Caco-2 (cell line): Measurements from ENCODE around the gene STX8. TPM values are rescaled to one million over a fixed set of nuclear protein-coding genes. Genes with fewer than 3 reads are reported as not detected.

Experiments used
- BruUV-seq: library from RNA; stranded (reverse); fragments of 400-500 nt; replicated peaks from 2 replicates; lab custom pipeline; 2021; lab: Mats Ljungman, UMichigan
- CTCF ChIA-PET: fragments of 300-600 bp; sonication (Branson Sonifier 250); formaldehyde crosslinking; loops from one replicate; lab custom pipeline; 2022; ENCODE audit warnings: antibody characterized with exemption; lab: Charles Lee
- POLR2A ChIA-PET: fragments of 300-600 bp; sonication (Branson Sonifier 250); formaldehyde crosslinking; loops from one replicate; lab custom pipeline; 2022; ENCODE audit warnings: antibody characterized with exemption; lab: Charles Lee
- DNase-seq, 2 experiments: peaks; one replicate each; pipeline versions ENCODE4 v3.0.0 to v3.0.0-alpha.2; 2020 to 2022
- H3K27me3 ChIP-seq: replicated peaks from 2 replicates; pipeline ENCODE4 v1.6.0; 2011; ENCODE audit warnings: low read length; ENCODE audit not compliant: control insufficient read depth, insufficient read depth
- H3K36me3 ChIP-seq: 2 replicates; pipeline ENCODE4 v1.5.1; 2011; ENCODE audit warnings: low read length; ENCODE audit not compliant: control insufficient read depth, insufficient read depth
- H3K4me1 ChIP-seq: fragments of 250-450 bp; sonication (Bioruptor Pico); 2 replicates; pipeline ENCODE4 v1.5.1; 2020; ENCODE audit warnings: mild to moderate bottlenecking
- H3K4me3 ChIP-seq: 2 replicates; pipeline ENCODE4 v1.5.1; 2011; ENCODE audit warnings: low read depth, mild to moderate bottlenecking, control low read depth, low read length
- H3K9me3 ChIP-seq: fragments of 250-450 bp; sonication (Bioruptor Pico); 2 replicates; pipeline ENCODE4 v1.5.1; 2020; ENCODE audit warnings: mild to moderate bottlenecking, moderate library complexity
- H3K27ac Mint-ChIP-seq: one replicate; pipeline ENCODE4 v1.8.0; 2022; ENCODE audit warnings: mixed read lengths; ENCODE audit not compliant: unreplicated experiment
- H3K27me3 Mint-ChIP-seq: one replicate; pipeline ENCODE4 v1.8.0; 2022; ENCODE audit warnings: mixed read lengths; ENCODE audit not compliant: insufficient read depth, unreplicated experiment
- H3K36me3 Mint-ChIP-seq: one replicate; pipeline ENCODE4 v1.8.0; 2022; ENCODE audit warnings: mild to moderate bottlenecking, mixed read lengths; ENCODE audit not compliant: insufficient read depth, unreplicated experiment
- H3K4me1 Mint-ChIP-seq: one replicate; pipeline ENCODE4 v1.8.0; 2022; ENCODE audit warnings: low read depth, mixed read lengths; ENCODE audit not compliant: unreplicated experiment
- H3K4me3 Mint-ChIP-seq: one replicate; pipeline ENCODE4 v1.8.0; 2022; ENCODE audit warnings: mild to moderate bottlenecking, moderate library complexity, mixed read lengths; ENCODE audit not compliant: unreplicated experiment
- H3K9me3 Mint-ChIP-seq: one replicate; pipeline ENCODE4 v1.8.0; 2022; ENCODE audit warnings: mixed read lengths; ENCODE audit not compliant: unreplicated experiment
- intact Hi-C: fragments of 100-400 bp; cut with micrococcal nuclease; formaldehyde crosslinking; loops from one replicate; pipeline ENCODE4 v1.10.0; 2022; ENCODE audit not compliant: unreplicated experiment
- total RNA-seq: library from RNA; stranded (reverse); gene quantifications from 2 replicates; pipeline ENCODE4 v1.2.3, GENCODE V29; 2022
- TF ChIP-seq, protein P1 (sequence below), 2 experiments: fragments of 200-600 bp in 1 of 2; IDR thresholded peaks; 1 replicate in 1 of 2; 2 replicates in 1 of 2; pipeline versions ENCODE4 v1.5.1 to v1.8.0; 2011 to 2022; ENCODE audit warnings: antibody characterized with exemption in 1 of 2, control low read depth in 1 of 2, inconsistent platforms in 1 of 2, low read depth in 1 of 2, low read length in 1 of 2, mild to moderate bottlenecking in 1 of 2, moderate library complexity in 1 of 2; ENCODE audit not compliant: insufficient read depth in 1 of 2, severe bottlenecking in 1 of 2, unreplicated experiment in 1 of 2

The STX8 gene
- total RNA-seq, 1 experiment from 2014 or later, result 22.6 TPM

- intact Hi-C loops, result no loop called here
- TF ChIP-seq, protein P1, sequence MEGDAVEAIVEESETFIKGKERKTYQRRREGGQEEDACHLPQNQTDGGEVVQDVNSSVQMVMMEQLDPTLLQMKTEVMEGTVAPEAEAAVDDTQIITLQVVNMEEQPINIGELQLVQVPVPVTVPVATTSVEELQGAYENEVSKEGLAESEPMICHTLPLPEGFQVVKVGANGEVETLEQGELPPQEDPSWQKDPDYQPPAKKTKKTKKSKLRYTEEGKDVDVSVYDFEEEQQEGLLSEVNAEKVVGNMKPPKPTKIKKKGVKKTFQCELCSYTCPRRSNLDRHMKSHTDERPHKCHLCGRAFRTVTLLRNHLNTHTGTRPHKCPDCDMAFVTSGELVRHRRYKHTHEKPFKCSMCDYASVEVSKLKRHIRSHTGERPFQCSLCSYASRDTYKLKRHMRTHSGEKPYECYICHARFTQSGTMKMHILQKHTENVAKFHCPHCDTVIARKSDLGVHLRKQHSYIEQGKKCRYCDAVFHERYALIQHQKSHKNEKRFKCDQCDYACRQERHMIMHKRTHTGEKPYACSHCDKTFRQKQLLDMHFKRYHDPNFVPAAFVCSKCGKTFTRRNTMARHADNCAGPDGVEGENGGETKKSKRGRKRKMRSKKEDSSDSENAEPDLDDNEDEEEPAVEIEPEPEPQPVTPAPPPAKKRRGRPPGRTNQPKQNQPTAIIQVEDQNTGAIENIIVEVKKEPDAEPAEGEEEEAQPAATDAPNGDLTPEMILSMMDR (IDR thresholded peaks at IDR 0.05; ENCODE audit: insufficient read depth in 1 of 2, low read depth in 1 of 2, low read length in 1 of 2, severe bottlenecking in 1 of 2, unreplicated experiment in 1 of 2), result no peak
- Histone ChIP-seq H3K4me1 (no peaks in the 10 kb centered on the region), H3K27me3 (no peaks in the 10 kb centered on the region), H3K9me3 (no peaks in the 10 kb centered on the region), H3K4me3 (no peak overlapping the region), H3K36me3 (no peaks in the 10 kb centered on the region)
- Mint-ChIP-seq H3K4me1 (no peaks in the 10 kb centered on the region), H3K27ac (no peak overlapping the region), H3K4me3 (no peak overlapping the region), H3K27me3 (no peaks in the 10 kb centered on the region), H3K9me3 (no peaks in the 10 kb centered on the region), H3K36me3 (no peaks in the 10 kb centered on the region)
- ChIA-PET CTCF (no interaction called here), POLR2A (no interaction called here)
- BruUV-seq, result no TSS peak
- DNase-seq, result no peak
These were observed 336.3 kb downstream of the STX8 start for GRCh38 chr17:9239246-9239792.

- no peak for DNase-seq
- Mint-ChIP-seq H3K4me3 (no peak overlapping the region), H3K36me3 (no peaks in the 10 kb centered on the region), H3K27ac (no peak overlapping the region), H3K4me1 (no peaks in the 10 kb centered on the region), H3K9me3 (no peaks in the 10 kb centered on the region), H3K27me3 (no peaks in the 10 kb centered on the region)
- BruUV-seq, result no TSS peak
- CTCF ChIA-PET, result no interaction called here
- Histone ChIP-seq H3K4me1 (no peaks in the 10 kb centered on the region), H3K9me3 (no peaks in the 10 kb centered on the region), H3K4me3 (no peak overlapping the region), H3K36me3 (no peaks in the 10 kb centered on the region), H3K27me3 (no peaks in the 10 kb centered on the region)
- POLR2A ChIA-PET, result no interaction called here
- TF ChIP-seq, protein P1 (IDR thresholded peaks at IDR 0.05; ENCODE audit: insufficient read depth in 1 of 2, low read depth in 1 of 2, low read length in 1 of 2, severe bottlenecking in 1 of 2, unreplicated experiment in 1 of 2), result no peak
- intact Hi-C loops, result no loop called here
These were observed 337.0 kb downstream of the STX8 start for GRCh38 chr17:9238340-9239245.

- Mint-ChIP-seq H3K27ac (no peak overlapping the region), H3K27me3 (no peaks in the 10 kb centered on the region), H3K4me3 (no peak overlapping the region), H3K36me3 (no peaks in the 10 kb centered on the region), H3K4me1 (no peaks in the 10 kb centered on the region), H3K9me3 (no peaks in the 10 kb centered on the region)
- no peaks in the 10 kb centered on the region for H3K27me3 ChIP-seq
- no TSS peak for BruUV-seq
- no peak for DNase-seq
- no peaks in the 10 kb centered on the region for H3K4me1 ChIP-seq
- no peaks in the 10 kb centered on the region for H3K9me3 ChIP-seq
- ChIA-PET CTCF (no interaction called here), POLR2A (no interaction called here)
- TF ChIP-seq, protein P1 (IDR thresholded peaks at IDR 0.05; ENCODE audit: insufficient read depth in 1 of 2, low read depth in 1 of 2, low read length in 1 of 2, severe bottlenecking in 1 of 2, unreplicated experiment in 1 of 2), result no peak
- intact Hi-C loops, result no loop called here
- no peaks in the 10 kb centered on the region for H3K36me3 ChIP-seq
- no peak overlapping the region for H3K4me3 ChIP-seq
These were observed 337.8 kb downstream of the STX8 start for GRCh38 chr17:9237661-9238301.
